HepG2 (cell line): ENCODE data around the gene TTC23L.

Source experiments
- CREM ChIP-seq, 2 experiments: sonication (generic) in 1 of 2; formaldehyde crosslinking in 1 of 2; IDR thresholded peaks; 2 replicates each; pipeline versions ENCODE4 v1.4.0 to v1.6.1; 2016 to 2020; ENCODE audit warnings: antibody characterized with exemption in 1 of 2, mild to moderate bottlenecking in 1 of 2, missing genetic modification reagents in 1 of 2
- CTCF ChIP-seq: sonication (generic); formaldehyde crosslinking; IDR thresholded peaks from 2 replicates; pipeline ENCODE4 v1.5.0; 2020; ENCODE audit warnings: mild to moderate bottlenecking, missing genetic modification reagents, moderate library complexity
- ELK4 ChIP-seq: sonication (generic); formaldehyde crosslinking; IDR thresholded peaks from 2 replicates; pipeline ENCODE4 v1.9.0; 2021; ENCODE audit warnings: missing genetic modification reagents, borderline replicate concordance
- MAZ ChIP-seq, 2 experiments: sonication (generic) in 1 of 2; formaldehyde crosslinking in 1 of 2; IDR thresholded peaks; 2 replicates each; pipeline versions ENCODE4 v1.5.0 to v1.6.1; 2012 to 2020; ENCODE audit warnings: low read depth in 2 of 2, mild to moderate bottlenecking in 2 of 2, borderline replicate concordance in 1 of 2, improper control_type of control experiment in 1 of 2, low read length in 1 of 2, missing genetic modification reagents in 1 of 2, moderate library complexity in 1 of 2
- ZNF12 ChIP-seq: sonication (generic); formaldehyde crosslinking; IDR thresholded peaks from 2 replicates; pipeline ENCODE4 v1.5.0; 2020; ENCODE audit warnings: missing genetic modification reagents
- ZNF326 ChIP-seq: sonication (generic); formaldehyde crosslinking; IDR thresholded peaks from 2 replicates; pipeline ENCODE4 v1.4.0; 2020; ENCODE audit warnings: missing genetic modification reagents, borderline replicate concordance
- ZNF670 ChIP-seq: sonication (generic); formaldehyde crosslinking; IDR thresholded peaks from 2 replicates; pipeline ENCODE4 v1.8.0; 2022; ENCODE audit warnings: mild to moderate bottlenecking, missing genetic modification reagents, borderline replicate concordance
- ZNF768 ChIP-seq: sonication (generic); formaldehyde crosslinking; IDR thresholded peaks from 2 replicates; pipeline ENCODE4 v1.4.0; 2020; ENCODE audit warnings: missing genetic modification reagents

- TF ChIP-seq MAZ (IDR thresholded peaks at IDR 0.05; ENCODE audit: borderline replicate concordance, low read depth, low read length): no peak
- TF ChIP-seq MAZ (CRISPR knock-in tag; IDR thresholded peaks at IDR 0.05; ENCODE audit: low read depth): no peak
- no peak for TF ChIP-seq CTCF (CRISPR knock-in tag)
- TF ChIP-seq ZNF670 (CRISPR knock-in tag): no peak
- no peak for TF ChIP-seq ELK4
- no peak for TF ChIP-seq ZNF768
- no peak for TF ChIP-seq ZNF12 (CRISPR knock-in tag)
- TF ChIP-seq CREM (IDR thresholded peaks at IDR 0.05): no peak
- TF ChIP-seq CREM (CRISPR knock-in tag; IDR thresholded peaks at IDR 0.05): no peak
- TF ChIP-seq ZNF326: no peak
Measured at GRCh38 chr5:34865091-34865490, 26.1 kb downstream of the TTC23L start.
